ENCODE results near the gene NOP58.

- TF ChIP-seq SMC3 (conservative IDR thresholded peaks at IDR 0.05; ENCODE audit: poor library complexity) = no peak
- TF ChIP-seq, protein P1, sequence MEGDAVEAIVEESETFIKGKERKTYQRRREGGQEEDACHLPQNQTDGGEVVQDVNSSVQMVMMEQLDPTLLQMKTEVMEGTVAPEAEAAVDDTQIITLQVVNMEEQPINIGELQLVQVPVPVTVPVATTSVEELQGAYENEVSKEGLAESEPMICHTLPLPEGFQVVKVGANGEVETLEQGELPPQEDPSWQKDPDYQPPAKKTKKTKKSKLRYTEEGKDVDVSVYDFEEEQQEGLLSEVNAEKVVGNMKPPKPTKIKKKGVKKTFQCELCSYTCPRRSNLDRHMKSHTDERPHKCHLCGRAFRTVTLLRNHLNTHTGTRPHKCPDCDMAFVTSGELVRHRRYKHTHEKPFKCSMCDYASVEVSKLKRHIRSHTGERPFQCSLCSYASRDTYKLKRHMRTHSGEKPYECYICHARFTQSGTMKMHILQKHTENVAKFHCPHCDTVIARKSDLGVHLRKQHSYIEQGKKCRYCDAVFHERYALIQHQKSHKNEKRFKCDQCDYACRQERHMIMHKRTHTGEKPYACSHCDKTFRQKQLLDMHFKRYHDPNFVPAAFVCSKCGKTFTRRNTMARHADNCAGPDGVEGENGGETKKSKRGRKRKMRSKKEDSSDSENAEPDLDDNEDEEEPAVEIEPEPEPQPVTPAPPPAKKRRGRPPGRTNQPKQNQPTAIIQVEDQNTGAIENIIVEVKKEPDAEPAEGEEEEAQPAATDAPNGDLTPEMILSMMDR (IDR thresholded peaks at IDR 0.05; ENCODE audit: poor library complexity, severe bottlenecking) = no peak
- no peak for TF ChIP-seq MXI1 (conservative IDR thresholded peaks at IDR 0.05; ENCODE audit: poor library complexity, severe bottlenecking)
- TF ChIP-seq POLR2AphosphoS5 (IDR thresholded peaks at IDR 0.05) = no peak
Observed at GRCh38 chr2:202306034-202306433, 40.5 kb downstream of the NOP58 start.
